22Rv1 (cell line): ENCODE data around the gene NSD1.

Experiments
- CTCF ChIP-seq: fragments of 450-650 bp; IDR thresholded peaks from 2 replicates; pipeline ENCODE4 v1.5.1; 2017; ENCODE audit warnings: mild to moderate bottlenecking
- ZFX ChIP-seq: fragments of 450-650 bp; IDR thresholded peaks from 2 replicates; pipeline ENCODE4 v1.6.1; 2017; ENCODE audit warnings: antibody characterized with exemption, borderline replicate concordance

GRCh38 chr5:177302354-177303110 is 169.0 kb downstream of the NSD1 start:
- TF ChIP-seq CTCF (no peak; the same call in 1 of the 2 replicates), ZFX (no peak)
